ENCODE measurements around the gene DTD1. TPM values are rescaled to one million over a fixed set of nuclear protein-coding genes. Genes with fewer than 3 reads are reported as not detected.

DTD1 gene
- total RNA-seq, 4 donors from 2014 or later: 20.6 to 35.7 (median 26.7) TPM

GRCh38 chr20:18767676-18768075 is 179.8 kb downstream of the DTD1 start:
- no peak for TF ChIP-seq CTCF (IDR thresholded peaks at IDR 0.05)
- ATAC-seq (ENCODE audit: low FRiP score) (no peak), DNase-seq (ENCODE audit: low spot score) (no peak)

GRCh38 chr20:18773566-18773965 is 185.7 kb downstream of the DTD1 start:
- no peak for ATAC-seq (ENCODE audit: low FRiP score)
- DNase-seq (ENCODE audit: low spot score): no peak
- no peak for TF ChIP-seq CTCF (IDR thresholded peaks at IDR 0.05)

DNA sequence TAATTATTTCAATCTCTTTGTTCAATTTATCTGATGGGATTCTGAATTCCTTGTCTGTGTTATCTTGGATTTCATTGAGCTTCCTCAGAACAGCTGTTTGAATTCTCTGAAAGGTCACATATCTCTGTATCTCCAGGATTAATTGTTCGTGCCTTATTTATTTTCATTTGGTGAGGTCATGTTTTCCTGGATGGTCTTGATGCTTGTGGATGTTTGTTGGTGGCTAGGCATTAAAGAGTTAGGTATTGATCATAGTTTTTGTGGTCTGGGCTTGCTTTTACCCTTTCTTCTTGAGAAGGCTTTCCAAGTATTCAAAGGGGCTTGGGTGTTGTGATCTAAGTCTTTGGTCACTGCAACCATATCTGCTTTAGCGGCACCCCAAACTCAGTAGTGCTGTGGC is 186.4 kb downstream of the DTD1 start:
- ATAC-seq (ENCODE audit: low FRiP score): no peak
- no peak for TF ChIP-seq CTCF (IDR thresholded peaks at IDR 0.05)

GRCh38 chr20:18775633-18776032 is 187.8 kb downstream of the DTD1 start:
- TF ChIP-seq CTCF (IDR thresholded peaks at IDR 0.05): no peak
- ATAC-seq (ENCODE audit: low FRiP score) (no peak), DNase-seq (ENCODE audit: low spot score) (no peak)

More for the DNA sequence above, 186.4 kb downstream of the DTD1 start:
- no peak for DNase-seq (ENCODE audit: low spot score)

GRCh38 chr20:18778690-18779392 is 191.0 kb downstream of the DTD1 start:
- DNase-seq (ENCODE audit: low spot score) (no peak), ATAC-seq (ENCODE audit: low FRiP score) (no peak)
- no peak for TF ChIP-seq CTCF (IDR thresholded peaks at IDR 0.05)

- ATAC-seq (ENCODE audit: low FRiP score): no peak
- DNase-seq (ENCODE audit: low spot score): no peak
- TF ChIP-seq CTCF (IDR thresholded peaks at IDR 0.05): no peak
Measured at GRCh38 chr20:18780385-18781130, 192.7 kb downstream of the DTD1 start.

- no peak for TF ChIP-seq CTCF (IDR thresholded peaks at IDR 0.05)
- no peak for ATAC-seq (ENCODE audit: low FRiP score)
- DNase-seq (ENCODE audit: low spot score): no peak
Measured at GRCh38 chr20:18781509-18781908, 193.7 kb downstream of the DTD1 start.

Measured in omental fat pad (tissue), 4 donors.